Measurements from ENCODE around the gene VPS16.

The VPS16 gene

GRCh38 chr20:2835331-2835796 is 5.2 kb upstream of the VPS16 start:
- DNase-seq = no peak

GRCh38 chr20:2836035-2836434 is 4.5 kb upstream of the VPS16 start:
- DNase-seq = no peak

- no peak for DNase-seq
Observed at GRCh38 chr20:2837221-2837960, 3.2 kb upstream of the VPS16 start.

- no peak for DNase-seq
Observed at GRCh38 chr20:2838170-2838797, 2.3 kb upstream of the VPS16 start.

- DNase-seq = no peak
Observed at GRCh38 chr20:2838847-2839671, 1.5 kb upstream of the VPS16 start.

GRCh38 chr20:2839732-2840137 is 810 bp upstream of the VPS16 start:
- DNase-seq = no peak

GRCh38 chr20:2840967-2841531 is 504 bp downstream of the VPS16 start:
- peak; percentile 64 for DNase-seq

GRCh38 chr20:2845607-2846006 is 5.1 kb downstream of the VPS16 start:
- DNase-seq = no peak

- DNase-seq = no peak
Observed at GRCh38 chr20:2846698-2847097, 6.2 kb downstream of the VPS16 start.

- no peak for DNase-seq
Observed at GRCh38 chr20:2847802-2848201, 7.3 kb downstream of the VPS16 start.

- DNase-seq = no peak
Observed at GRCh38 chr20:2849529-2849928, 9.0 kb downstream of the VPS16 start.

- DNase-seq = no peak
Observed at GRCh38 chr20:2851086-2851485, 10.5 kb downstream of the VPS16 start.

GRCh38 chr20:2858591-2858990 is 18.0 kb downstream of the VPS16 start:
- no peak for DNase-seq

GRCh38 chr20:2859330-2860121 is 19.0 kb downstream of the VPS16 start:
- no peak for DNase-seq

- DNase-seq = no peak
Observed at GRCh38 chr20:2864626-2865025, 24.1 kb downstream of the VPS16 start.

GRCh38 chr20:2865101-2865500 is 24.6 kb downstream of the VPS16 start:
- DNase-seq = no peak

- no peak for DNase-seq
Observed at GRCh38 chr20:2865630-2866029, 25.1 kb downstream of the VPS16 start.

- DNase-seq = no peak
Observed at GRCh38 chr20:2866236-2866635, 25.7 kb downstream of the VPS16 start.

- no peak for DNase-seq
Observed at GRCh38 chr20:2867081-2867864, 26.7 kb downstream of the VPS16 start.

- DNase-seq = no peak
Observed at GRCh38 chr20:2869381-2869780, 28.8 kb downstream of the VPS16 start.

- DNase-seq = no peak
Observed at GRCh38 chr20:2871111-2871465, 30.5 kb downstream of the VPS16 start.

All from fibroblast of skin of abdomen (primary cell).